Esophagus squamous epithelium (tissue), 5 donors: ENCODE results near the gene FOXR1. TPM values are rescaled to one million over a fixed set of nuclear protein-coding genes. Genes with fewer than 3 reads are reported as not detected.

Source experiments
- DNase-seq: peaks from one replicate; lab custom pipeline; 2025; lab: John Stamatoyannopoulos, UW
- H3K27ac ChIP-seq, 4 donors: fragments of 200-600 bp; sonication (generic); one replicate each; pipeline ENCODE4 v1.5.1; 2016 to 2019; ENCODE audit warnings: mild to moderate bottlenecking in 1 of 4
- H3K27me3 ChIP-seq, 4 donors: fragments of 200-600 bp; sonication (generic); 1 replicate in 3 of 4; 2 replicates in 1 of 4; pipeline versions ENCODE4 v1.5.1 to v1.6.0; 2017 to 2021; ENCODE audit warnings: antibody characterized with exemption in 1 of 4
- H3K36me3 ChIP-seq, 3 donors: fragments of 200-600 bp; sonication (generic); one replicate each; pipeline ENCODE4 v1.5.1; 2016 to 2019
- H3K4me1 ChIP-seq, 3 donors: fragments of 200-600 bp; sonication (generic); one replicate each; pipeline ENCODE4 v1.5.1; 2017 to 2019
- H3K4me3 ChIP-seq, 4 donors: fragments of 200-600 bp; sonication (generic); 1 replicate in 3 of 4; 2 replicates in 1 of 4; pipeline ENCODE4 v1.5.1; 2016 to 2019; ENCODE audit warnings: mild to moderate bottlenecking in 2 of 4, moderate library complexity in 1 of 4
- H3K9me3 ChIP-seq, 3 donors: fragments of 200-600 bp; sonication (generic); one replicate each; pipeline ENCODE4 v1.5.1; 2016 to 2019
- CTCF ChIP-seq, 6 experiments: fragments of 450-650 bp in 4 of 6; fragments of 200-600 bp in 2 of 6; sonication (generic) in 2 of 6; IDR thresholded peaks; one replicate each; pipeline ENCODE4 v1.5.1; 2016 to 2019; ENCODE audit warnings: antibody characterized with exemption in 6 of 6, mild to moderate bottlenecking in 4 of 6, moderate library complexity in 4 of 6
- POLR2A ChIP-seq, 4 donors: fragments of 450-650 bp; IDR thresholded peaks; one replicate each; pipeline ENCODE4 v1.6.1; 2017; ENCODE audit warnings: antibody characterized with exemption in 4 of 4, mild to moderate bottlenecking in 4 of 4, moderate library complexity in 3 of 4
- WGBS, 2 donors: methylation state at CpG; one replicate each; pipeline ENCODE4 v1.1.5; 2018; 5-methylcytosine and 5-hydroxymethylcytosine counted together
- intact Hi-C: fragments of 100-400 bp; cut with DNase I; formaldehyde crosslinking; loops from one replicate; pipeline ENCODE4 v1.15.0; 2022
- total RNA-seq, 4 donors: library from RNA; depleted of rRNA; stranded (reverse); fragments of >200 nt; gene quantifications; one replicate each; pipeline ENCODE4 v1.1.0, GENCODE V29; 2016
- donor health status: DM: yes; HTN: yes; CAD: no.

FOXR1 gene
- total RNA-seq, 4 donors from 2014 or later: not detected

- Histone ChIP-seq H3K4me1 (peaks cover 8 to 21% (median 9%) of the 10 kb centered on the region in 3 donors), H3K27me3 (no peaks in the 10 kb centered on the region), H3K4me3 (no peak overlapping the region), H3K36me3 (no peaks in the 10 kb centered on the region), H3K27ac (no peak overlapping the region), H3K9me3 (no peaks in the 10 kb centered on the region)
- no peak for DNase-seq
- 66 to 68% methylated on average over 8 to 10 of the region's 11 CpGs for WGBS, 2 donors
- intact Hi-C loops: no loop called here
- TF ChIP-seq CTCF (IDR thresholded peaks at IDR 0.05) (no peak), POLR2A (IDR thresholded peaks at IDR 0.05) (no peak)
Observed at GRCh38 chr11:118938491-118939403, 32.8 kb upstream of the FOXR1 start.

- Histone ChIP-seq H3K4me3 (no peak overlapping the region), H3K27ac (no peak overlapping the region), H3K27me3 (no peaks in the 10 kb centered on the region), H3K9me3 (no peaks in the 10 kb centered on the region), H3K36me3 (no peaks in the 10 kb centered on the region), H3K4me1 (peaks cover 5 to 14% (median 9%) of the 10 kb centered on the region in 3 donors)
- intact Hi-C loops: no loop called here
- WGBS, 2 donors: 61 to 77% methylated on average over 7 to 8 of the region's 8 CpGs
- DNase-seq: no peak
- TF ChIP-seq POLR2A (IDR thresholded peaks at IDR 0.05): no peak
- no peak for TF ChIP-seq CTCF (IDR thresholded peaks at IDR 0.05)
Observed at GRCh38 chr11:118939404-118939915, 32.1 kb upstream of the FOXR1 start.

- Histone ChIP-seq H3K27ac (no peak overlapping the region), H3K9me3 (no peaks in the 10 kb centered on the region), H3K27me3 (no peaks in the 10 kb centered on the region), H3K4me1 (peaks cover 5 to 14% (median 9%) of the 10 kb centered on the region in 3 donors), H3K36me3 (no peaks in the 10 kb centered on the region), H3K4me3 (no peak overlapping the region)
- DNase-seq: no peak
- TF ChIP-seq CTCF (IDR thresholded peaks at IDR 0.05): no peak
- TF ChIP-seq POLR2A (IDR thresholded peaks at IDR 0.05): no peak
- 33 to 40% methylated on average over 8 to 10 of the region's 13 CpGs for WGBS, 2 donors
- intact Hi-C loops: no loop called here
Observed at GRCh38 chr11:118939953-118940598, 31.5 kb upstream of the FOXR1 start.

- DNase-seq: no peak
- H3K36me3 ChIP-seq: no peaks in the 10 kb centered on the region
- H3K9me3 ChIP-seq: no peaks in the 10 kb centered on the region
- H3K27me3 ChIP-seq: peaks cover 0 to 13% (median 0%) of the 10 kb centered on the region in 4 donors
- WGBS, 2 donors: 12 to 26% methylated on average over 2 of the region's 2 CpGs
- no peak for TF ChIP-seq CTCF (IDR thresholded peaks at IDR 0.05)
- TF ChIP-seq POLR2A (IDR thresholded peaks at IDR 0.05): no peak
- no peak overlapping the region for H3K4me3 ChIP-seq
- no peak overlapping the region for H3K27ac ChIP-seq
- intact Hi-C loops: no loop called here
- H3K4me1 ChIP-seq: peaks cover 0 to 5% (median 3%) of the 10 kb centered on the region in 3 donors
Observed at GRCh38 chr11:118947091-118947490, 24.5 kb upstream of the FOXR1 start.

- WGBS, 2 donors: 80 to 82% methylated on average over 3 of the region's 3 CpGs
- intact Hi-C loops: no loop called here
Observed at GRCh38 chr11:118948000-118948399, 23.6 kb upstream of the FOXR1 start.

More at GRCh38 chr11:118948000-118948399, 23.6 kb upstream of the FOXR1 start:
- no peak overlapping the region for H3K4me3 ChIP-seq
- H3K27ac ChIP-seq: no peak overlapping the region
- no peaks in the 10 kb centered on the region for H3K9me3 ChIP-seq
- TF ChIP-seq POLR2A (IDR thresholded peaks at IDR 0.05): no peak
- TF ChIP-seq CTCF (IDR thresholded peaks at IDR 0.05): no peak
- no peaks in the 10 kb centered on the region for H3K36me3 ChIP-seq
- DNase-seq: no peak
- H3K27me3 ChIP-seq: peaks cover 0 to 18% (median 0%) of the 10 kb centered on the region in 4 donors
- peaks cover 0 to 5% (median 3%) of the 10 kb centered on the region in 3 donors for H3K4me1 ChIP-seq
